Measurements from ENCODE around the gene RAB3GAP1. TPM values are rescaled to one million over a fixed set of nuclear protein-coding genes. Genes with fewer than 3 reads are reported as not detected.

The RAB3GAP1 gene
- total RNA-seq, 4 donors from 2014 or later: 40.8 to 56.2 (median 47.3) TPM

DNA sequence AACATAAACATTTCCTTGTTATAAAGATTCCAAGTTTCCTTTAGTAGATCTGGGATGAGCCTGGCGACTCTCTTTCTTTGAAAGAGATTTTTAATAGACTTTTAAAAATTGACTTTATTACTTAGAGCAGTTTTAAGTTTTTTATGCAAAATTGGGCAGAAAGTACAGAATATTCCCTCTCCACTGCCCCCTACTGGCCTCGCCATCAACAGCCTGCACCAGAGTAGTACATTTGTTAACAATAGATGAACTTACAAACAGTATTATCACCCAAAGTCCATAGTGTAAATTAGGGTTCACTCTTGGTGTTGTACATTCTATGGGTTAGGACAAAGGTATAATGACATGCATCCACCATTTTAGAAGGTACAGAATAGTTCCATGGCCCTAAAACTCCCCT lies 8.7 kb upstream of the RAB3GAP1 start:
- TF ChIP-seq, protein P1, sequence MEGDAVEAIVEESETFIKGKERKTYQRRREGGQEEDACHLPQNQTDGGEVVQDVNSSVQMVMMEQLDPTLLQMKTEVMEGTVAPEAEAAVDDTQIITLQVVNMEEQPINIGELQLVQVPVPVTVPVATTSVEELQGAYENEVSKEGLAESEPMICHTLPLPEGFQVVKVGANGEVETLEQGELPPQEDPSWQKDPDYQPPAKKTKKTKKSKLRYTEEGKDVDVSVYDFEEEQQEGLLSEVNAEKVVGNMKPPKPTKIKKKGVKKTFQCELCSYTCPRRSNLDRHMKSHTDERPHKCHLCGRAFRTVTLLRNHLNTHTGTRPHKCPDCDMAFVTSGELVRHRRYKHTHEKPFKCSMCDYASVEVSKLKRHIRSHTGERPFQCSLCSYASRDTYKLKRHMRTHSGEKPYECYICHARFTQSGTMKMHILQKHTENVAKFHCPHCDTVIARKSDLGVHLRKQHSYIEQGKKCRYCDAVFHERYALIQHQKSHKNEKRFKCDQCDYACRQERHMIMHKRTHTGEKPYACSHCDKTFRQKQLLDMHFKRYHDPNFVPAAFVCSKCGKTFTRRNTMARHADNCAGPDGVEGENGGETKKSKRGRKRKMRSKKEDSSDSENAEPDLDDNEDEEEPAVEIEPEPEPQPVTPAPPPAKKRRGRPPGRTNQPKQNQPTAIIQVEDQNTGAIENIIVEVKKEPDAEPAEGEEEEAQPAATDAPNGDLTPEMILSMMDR (IDR thresholded peaks at IDR 0.05): peak in 2 of 5 experiments; percentile 8 to 28
- no peak for TF ChIP-seq POLR2A (IDR thresholded peaks at IDR 0.05)
- 58 to 63% methylated on average over 2 of the region's 2 CpGs for WGBS, 2 donors

DNA sequence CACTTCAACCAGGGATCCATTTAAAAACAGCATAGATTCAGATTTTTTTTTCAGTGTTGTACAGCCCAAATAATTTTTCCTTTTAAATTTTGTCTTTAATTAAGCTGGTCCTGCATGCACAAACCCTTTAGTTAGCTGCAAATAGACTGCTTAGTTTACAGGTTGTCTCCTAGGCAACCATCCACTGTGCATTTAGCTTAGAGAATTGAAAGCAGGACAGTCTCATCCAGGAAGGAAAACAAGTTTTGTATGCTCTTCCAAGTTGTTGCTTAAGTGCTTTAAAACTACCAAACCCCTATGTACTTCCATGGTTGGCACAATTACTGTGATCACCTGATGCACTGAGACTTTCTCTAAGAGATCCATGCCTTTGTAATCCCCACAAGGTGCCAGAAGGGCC lies 4.8 kb upstream of the RAB3GAP1 start, which contains the start of gene MAP3K19:
Gene MAP3K19 (minus strand): TSS at position 148 of the 400 bp plus-strand sequence. CDS start 22,800 bp downstream, outside the sequence.
- Histone ChIP-seq H3K4me1 (peaks cover 0 to 4% (median 0%) of the 10 kb centered on the region in 4 donors), H3K27me3 (no peaks in the 10 kb centered on the region), H3K36me3 (no peaks in the 10 kb centered on the region), H3K9me3 (no peaks in the 10 kb centered on the region), H3K4me3 (no peak within 1 kb of the TSS), H3K27ac (no peak within 1 kb of the TSS)
- TF ChIP-seq, protein P1 (IDR thresholded peaks at IDR 0.05): no peak
- TF ChIP-seq EP300 (IDR thresholded peaks at IDR 0.05) (no peak), POLR2A (IDR thresholded peaks at IDR 0.05) (no peak)
- DNase-seq (ENCODE audit: low spot score in 2 of 2): no peak

More for the DNA sequence above, 8.7 kb upstream of the RAB3GAP1 start:
- no peak for DNase-seq (ENCODE audit: low spot score in 2 of 2)
- H3K4me1 ChIP-seq: no peaks in the 10 kb centered on the region
- no peak overlapping the region for H3K4me3 ChIP-seq
- H3K27me3 ChIP-seq: no peaks in the 10 kb centered on the region
- no peaks in the 10 kb centered on the region for H3K9me3 ChIP-seq
- no peaks in the 10 kb centered on the region for H3K36me3 ChIP-seq
- H3K27ac ChIP-seq: no peak overlapping the region

GRCh38 chr2:135048122-135048521 lies 4.0 kb upstream of the RAB3GAP1 start:
- H3K4me1 ChIP-seq: peaks cover 0 to 5% (median 1%) of the 10 kb centered on the region in 4 donors
- no peaks in the 10 kb centered on the region for H3K27me3 ChIP-seq
- H3K27ac ChIP-seq: no peak overlapping the region
- no peaks in the 10 kb centered on the region for H3K36me3 ChIP-seq
- no peak for DNase-seq (ENCODE audit: low spot score in 2 of 2)
- no peaks in the 10 kb centered on the region for H3K9me3 ChIP-seq
- no peak overlapping the region for H3K4me3 ChIP-seq
- WGBS, 2 donors: 72 to 81% methylated on average over 6 of the region's 6 CpGs
- TF ChIP-seq POLR2A (IDR thresholded peaks at IDR 0.05) (no peak), EP300 (IDR thresholded peaks at IDR 0.05) (no peak)
- TF ChIP-seq, protein P1 (IDR thresholded peaks at IDR 0.05): no peak

DNA sequence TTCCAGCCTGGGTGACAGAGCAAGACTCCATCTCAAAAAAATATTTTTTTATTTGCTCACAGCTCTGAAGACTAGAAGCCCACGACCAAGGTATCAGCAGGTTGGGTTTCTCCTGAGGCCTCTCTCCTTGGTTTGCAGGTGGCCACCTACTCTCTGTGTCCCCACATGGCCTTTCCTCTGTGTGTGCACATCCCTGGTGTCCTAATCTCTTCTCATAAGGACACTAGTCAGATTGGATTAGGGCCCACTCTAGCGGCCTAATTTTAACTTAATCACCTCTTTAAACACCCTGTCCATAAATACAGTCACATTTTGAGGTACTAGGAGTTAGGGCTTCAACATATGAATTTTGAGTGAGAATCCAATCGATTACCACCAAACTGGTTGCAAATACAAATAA lies 2.0 kb upstream of the RAB3GAP1 start:
- Histone ChIP-seq H3K27ac (no peak overlapping the region), H3K9me3 (no peaks in the 10 kb centered on the region), H3K4me3 (no peak overlapping the region), H3K4me1 (peaks cover 4 to 26% (median 7%) of the 10 kb centered on the region in 4 donors), H3K36me3 (no peaks in the 10 kb centered on the region), H3K27me3 (no peaks in the 10 kb centered on the region)
- 81 to 88% methylated on average over 3 of the region's 3 CpGs for WGBS, 2 donors
- DNase-seq (ENCODE audit: low spot score in 2 of 2): no peak
- TF ChIP-seq POLR2A (IDR thresholded peaks at IDR 0.05) (no peak), EP300 (IDR thresholded peaks at IDR 0.05) (no peak)
- TF ChIP-seq, protein P1 (IDR thresholded peaks at IDR 0.05): no peak

- TF ChIP-seq EP300 (IDR thresholded peaks at IDR 0.05): no peak
- no peak for TF ChIP-seq POLR2A (IDR thresholded peaks at IDR 0.05)
- TF ChIP-seq, protein P1 (IDR thresholded peaks at IDR 0.05): no peak
- Histone ChIP-seq H3K4me3 (no peak overlapping the region), H3K36me3 (no peaks in the 10 kb centered on the region), H3K4me1 (peaks cover 4 to 30% (median 7%) of the 10 kb centered on the region in 4 donors), H3K27me3 (no peaks in the 10 kb centered on the region), H3K9me3 (no peaks in the 10 kb centered on the region), H3K27ac (no peak overlapping the region)
- WGBS, 2 donors: 86 to 92% methylated on average over 6 of the region's 6 CpGs
- DNase-seq (ENCODE audit: low spot score in 2 of 2): no peak
Measured at GRCh38 chr2:135050684-135051083, 1.4 kb upstream of the RAB3GAP1 start.

Data from tibial nerve (tissue), 4 donors.